Inflammatory macrophage treated with lipopolysaccharide for 1 hour (primary cell): ENCODE measurements around the gene SLC25A2.
A peak's percentile ranks its signal among the peaks of the same experiment; 100 is the strongest.

Experiments
- DNase-seq, 2 donors: peaks; one replicate each; pipeline ENCODE4 v3.0.0-alpha.2; 2020 to 2022

The SLC25A2 gene

DNA sequence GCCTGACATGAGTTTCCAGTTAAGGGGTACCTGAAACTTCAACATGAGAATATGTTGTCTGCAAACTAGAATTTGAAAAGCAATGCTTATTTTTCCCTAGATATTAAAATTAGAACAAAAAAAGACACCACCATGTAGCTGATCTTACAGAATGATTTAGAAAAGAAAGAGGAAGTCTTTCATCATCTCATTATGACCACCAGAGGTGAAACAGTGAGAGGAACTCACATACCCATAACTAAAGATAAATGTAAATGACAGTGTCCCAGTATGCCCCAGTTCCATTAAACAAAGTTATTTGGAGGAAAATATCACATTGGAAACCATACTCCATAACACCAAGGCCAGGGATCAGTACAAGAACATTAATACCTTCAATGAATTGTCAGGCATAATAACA, 9.9 kb upstream of the SLC25A2 start:
- no peak for DNase-seq

DNA sequence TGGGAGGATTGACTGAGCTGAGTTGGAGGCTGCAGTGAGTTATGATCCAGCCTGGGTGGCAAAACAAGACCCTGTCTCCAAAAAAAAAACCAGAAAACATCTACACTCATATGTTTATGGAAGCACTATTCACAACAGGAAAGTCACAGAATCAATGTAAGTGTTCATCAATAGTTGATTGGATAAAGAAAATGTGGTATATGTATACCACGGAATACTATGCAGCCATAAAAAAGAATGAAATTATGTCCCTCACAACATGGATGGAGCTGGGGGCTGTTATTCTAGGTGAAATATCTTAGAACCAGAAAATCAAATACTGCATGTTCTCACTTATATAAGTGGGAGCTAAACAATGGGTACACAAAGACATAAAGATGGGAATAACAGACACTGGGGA, 2.8 kb upstream of the SLC25A2 start:
- DNase-seq: no peak

DNA sequence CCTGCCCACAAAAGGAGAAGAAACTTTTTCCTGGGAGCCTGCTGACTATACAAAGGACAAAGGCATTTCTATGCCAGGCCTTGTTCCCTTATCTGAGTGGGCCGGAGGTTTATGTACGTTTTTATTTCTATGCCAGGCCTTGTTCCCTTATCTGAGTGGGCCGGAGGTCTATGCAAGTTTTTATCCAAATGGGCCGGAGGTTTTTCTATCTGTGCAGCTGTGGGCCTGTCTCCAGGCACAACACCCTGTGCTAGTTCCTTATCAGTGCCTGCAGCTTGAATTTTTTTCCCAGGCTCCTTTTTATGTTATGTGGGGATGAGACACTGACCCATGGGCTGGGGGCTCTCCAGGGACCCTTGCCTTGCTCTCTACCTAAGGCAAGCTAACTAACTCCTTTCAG, 5.5 kb downstream of the SLC25A2 start:
- DNase-seq: no peak

DNA sequence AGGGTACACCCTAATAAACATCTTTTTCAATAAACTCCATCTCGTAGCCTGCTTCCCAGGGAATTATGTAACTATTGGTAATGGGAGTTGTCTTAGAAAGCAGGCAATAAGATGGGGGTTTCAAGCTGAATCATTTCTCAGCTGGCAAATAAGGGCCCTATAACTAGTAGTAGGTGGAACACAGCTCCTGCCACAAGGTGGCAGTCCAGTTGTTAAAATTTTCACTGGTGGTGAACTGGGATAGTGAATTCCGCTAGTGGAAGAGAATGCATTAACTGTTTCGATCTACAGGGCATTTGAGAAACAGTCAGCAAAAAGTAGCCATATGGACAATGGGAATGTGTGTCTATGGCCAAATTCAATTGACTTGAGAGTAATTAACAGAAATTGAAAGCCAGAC, 30.9 kb downstream of the SLC25A2 start:
- DNase-seq: no peak

DNA sequence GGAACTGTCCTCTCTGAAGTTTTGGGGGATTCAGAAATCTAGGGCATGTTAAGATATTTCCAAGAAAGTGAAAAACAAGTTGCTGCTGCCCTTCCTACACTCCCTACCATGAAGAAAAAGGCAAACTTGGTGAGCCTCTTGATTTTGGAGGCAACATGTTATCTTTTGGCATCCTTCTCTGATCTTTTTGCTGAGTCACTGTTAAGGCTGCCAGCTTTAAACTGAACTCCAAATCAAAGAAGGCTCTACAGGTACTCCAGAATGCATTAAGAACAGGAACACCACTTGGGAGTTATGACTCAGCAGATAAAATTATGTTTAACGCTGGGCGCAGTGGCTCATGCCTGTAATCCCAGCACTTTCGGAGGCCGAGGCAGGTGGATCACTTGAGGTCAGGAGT, 34.7 kb downstream of the SLC25A2 start:
- no peak for DNase-seq

DNA sequence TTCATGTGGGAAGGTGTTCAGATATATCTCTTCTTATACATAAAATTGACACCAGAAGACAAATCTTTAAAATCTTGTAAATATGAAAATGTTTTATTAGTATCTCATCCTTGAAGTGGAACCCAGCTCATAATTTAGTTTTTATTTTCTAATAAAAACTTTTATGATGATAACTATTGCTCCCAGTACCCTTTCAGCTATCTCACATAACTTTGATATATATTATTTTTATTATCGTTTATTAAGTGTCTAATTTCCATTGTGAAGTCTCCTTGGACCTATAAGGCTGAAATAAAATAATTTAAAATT, 42.7 kb downstream of the SLC25A2 start:
- DNase-seq: no peak

DNA sequence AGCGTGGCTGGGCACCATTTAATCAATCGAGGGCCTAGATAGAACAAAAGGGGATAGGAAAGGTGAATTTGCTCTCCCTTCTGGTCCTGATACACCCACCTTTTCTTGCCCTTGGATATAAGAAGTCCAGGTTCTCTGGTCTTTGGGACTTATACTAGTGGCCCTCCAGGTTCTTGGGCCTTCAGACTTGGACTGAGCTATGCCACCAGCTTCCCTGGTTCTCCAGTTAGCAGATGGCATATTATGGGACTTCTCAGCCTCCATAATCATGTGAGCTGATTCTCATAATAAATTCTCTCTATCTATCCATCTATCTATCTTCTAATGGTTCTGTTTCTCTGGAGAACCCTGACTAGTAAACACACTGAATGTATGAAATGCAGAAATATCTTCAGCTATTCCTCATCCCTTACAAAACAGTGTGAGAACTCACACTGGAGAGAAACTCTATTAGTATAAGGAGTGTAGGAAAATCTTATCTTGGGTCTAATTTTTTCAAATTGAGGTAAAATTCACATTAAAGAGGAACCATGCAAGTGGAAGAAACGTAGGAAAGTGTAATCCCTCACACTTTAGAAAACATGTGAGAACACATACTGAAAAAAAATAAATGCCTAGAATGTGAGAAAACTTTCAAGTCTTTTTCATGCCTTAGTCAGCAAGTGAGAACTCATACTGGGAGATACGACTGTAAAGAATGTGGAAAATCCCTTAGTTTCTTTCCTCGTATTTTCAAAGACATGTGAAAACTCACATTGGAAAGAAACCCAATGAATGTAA, 43.2 kb downstream of the SLC25A2 start:
- peak in 1 of 2 donors; percentile 3 for DNase-seq

DNA sequence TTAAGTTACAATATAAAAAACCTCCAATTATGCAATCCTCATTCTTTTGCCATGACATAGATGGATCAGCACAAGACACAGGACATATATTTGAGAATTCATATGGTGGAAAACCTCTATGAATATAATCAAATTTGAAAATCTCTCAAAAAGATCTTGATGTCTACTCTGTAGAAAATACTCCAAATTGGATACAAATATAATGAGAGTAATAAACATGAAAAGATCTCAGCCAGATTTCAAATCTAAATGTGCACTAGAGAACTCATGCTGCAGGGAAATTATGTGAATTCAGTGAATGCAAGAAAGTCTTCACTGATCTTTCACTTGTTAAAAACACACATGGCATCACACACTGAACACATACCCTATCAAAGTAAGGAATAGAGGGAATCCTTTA, 44.9 kb downstream of the SLC25A2 start:
- no peak for DNase-seq

DNA sequence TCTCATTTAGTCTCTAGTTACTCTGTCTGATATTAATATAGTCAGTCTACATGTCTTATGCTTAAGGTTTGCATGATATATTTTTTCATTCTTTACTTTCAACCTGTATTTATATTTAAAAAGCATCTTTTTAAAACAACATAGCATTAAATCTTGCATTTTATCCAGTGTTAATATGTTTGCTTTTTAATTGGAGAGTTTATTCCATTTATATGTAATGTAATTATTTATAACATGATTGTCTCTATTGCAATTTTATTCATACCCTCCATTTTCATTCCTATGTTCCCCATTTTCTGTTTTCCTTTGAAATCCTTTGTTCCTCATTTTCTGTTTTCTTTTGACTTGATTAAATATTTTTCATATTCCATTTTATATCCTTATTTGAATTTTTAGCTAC, 45.4 kb downstream of the SLC25A2 start:
- no peak for DNase-seq
